HG03575 (cell line): Measurements from ENCODE around the gene GPALPP1.
A peak's percentile ranks its signal among the peaks of the same experiment; 100 is the strongest.
"Not testable (repeated sequence)": the region's sequence is repeated elsewhere in the genome, so short reads cannot be mapped to it uniquely, and the experiment has no call there.

Experiments
- ATAC-seq: cut with Tn5 transposase; IDR thresholded peaks from one replicate; pipeline ENCODE4 v1.9.1; 2021; ENCODE audit not compliant: unreplicated experiment, insufficient number of reproducible peaks, low FRiP score; ENCODE audit errors: extremely low read depth

Gene GPALPP1

DNA sequence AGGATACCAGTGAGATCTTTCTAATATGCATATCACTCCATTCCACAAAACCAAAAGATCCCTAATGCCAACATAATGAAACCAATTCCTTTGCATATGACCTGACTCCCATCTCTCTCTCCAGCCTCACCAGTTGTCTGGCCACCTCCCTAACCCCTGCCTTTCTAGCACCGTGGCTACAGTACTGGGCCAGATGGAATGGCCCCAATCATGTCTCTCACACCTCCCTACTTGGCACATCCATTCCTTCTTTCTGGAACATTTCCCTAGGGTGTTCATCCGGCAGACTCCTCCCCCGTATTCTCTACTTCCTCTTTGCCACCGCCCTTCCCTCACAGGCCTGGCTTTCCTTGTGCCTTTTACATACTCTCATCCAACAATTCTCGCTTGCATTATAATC is 62.0 kb downstream of the GPALPP1 start:
- ATAC-seq: no peak

DNA sequence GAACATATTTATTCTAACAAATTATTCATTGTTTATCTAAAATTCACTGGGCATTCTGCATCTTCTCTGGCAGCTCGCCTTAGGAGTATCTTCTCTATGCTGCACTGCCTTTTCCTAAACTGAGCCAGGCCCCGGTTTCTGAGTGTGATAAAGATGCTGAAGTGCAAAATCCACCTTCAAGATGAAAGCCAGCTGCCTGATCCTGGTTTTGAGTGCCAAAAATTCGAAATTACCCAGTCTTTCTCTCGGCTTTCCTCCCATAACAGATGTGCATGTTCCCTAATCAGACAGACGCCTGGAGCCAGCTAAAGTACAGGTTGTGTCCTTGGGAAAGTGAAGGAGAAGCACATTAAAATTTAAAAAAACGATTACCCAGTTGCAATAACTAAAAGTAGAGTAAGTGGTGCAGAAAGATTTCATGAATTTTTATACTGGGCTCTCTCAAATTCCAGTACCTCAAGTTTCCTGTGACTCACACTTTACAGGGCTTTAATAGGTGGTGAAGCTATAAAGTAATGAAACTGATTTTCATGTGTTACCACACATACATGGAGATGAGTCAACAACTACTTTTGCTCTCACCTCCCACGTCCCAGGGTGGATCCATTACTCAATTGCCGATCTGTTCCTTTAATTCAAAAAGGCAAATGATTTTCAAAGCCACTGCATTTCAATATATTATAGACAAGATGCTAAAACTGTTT is 66.0 kb downstream of the GPALPP1 start:
- peak; percentile 66 for ATAC-seq

DNA sequence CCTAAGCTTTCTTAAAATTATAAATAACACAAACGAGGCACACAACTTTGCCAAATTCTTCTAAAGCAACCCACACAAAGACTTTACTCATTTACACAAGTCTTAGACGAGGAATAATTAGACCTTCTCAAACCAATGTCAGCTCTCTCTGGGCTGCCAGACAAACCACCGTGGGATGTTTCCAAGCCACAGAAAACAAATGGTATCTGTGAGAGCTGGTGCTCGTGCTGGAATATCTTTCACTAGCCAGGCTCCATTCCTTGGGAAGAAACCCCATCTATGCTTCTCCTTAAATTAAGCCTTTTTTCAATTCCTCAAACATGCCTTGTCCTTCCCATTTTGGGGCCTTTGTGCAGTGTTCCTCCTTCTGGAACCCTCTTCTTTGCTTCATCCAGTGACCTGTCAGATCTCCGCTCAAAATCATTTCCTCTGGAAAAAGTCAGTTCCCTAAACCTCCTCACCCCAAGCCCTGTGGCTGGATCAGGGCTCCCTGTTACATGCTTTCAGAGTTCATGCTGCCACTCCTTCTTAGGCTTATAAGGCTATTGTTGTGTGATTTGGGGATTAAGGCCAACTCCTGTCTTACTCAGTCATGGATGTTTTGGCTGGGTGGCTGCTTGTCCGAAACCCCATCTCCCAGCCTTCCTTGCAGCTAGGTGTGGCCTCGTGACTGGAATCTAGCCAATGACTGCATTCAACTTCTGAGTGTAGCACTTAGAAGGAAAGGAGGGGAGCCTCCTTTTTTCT is 66.7 kb downstream of the GPALPP1 start:
- no peak for ATAC-seq

GRCh38 chr13:45060062-45060461 is 70.7 kb downstream of the GPALPP1 start:
- no peak for ATAC-seq

DNA sequence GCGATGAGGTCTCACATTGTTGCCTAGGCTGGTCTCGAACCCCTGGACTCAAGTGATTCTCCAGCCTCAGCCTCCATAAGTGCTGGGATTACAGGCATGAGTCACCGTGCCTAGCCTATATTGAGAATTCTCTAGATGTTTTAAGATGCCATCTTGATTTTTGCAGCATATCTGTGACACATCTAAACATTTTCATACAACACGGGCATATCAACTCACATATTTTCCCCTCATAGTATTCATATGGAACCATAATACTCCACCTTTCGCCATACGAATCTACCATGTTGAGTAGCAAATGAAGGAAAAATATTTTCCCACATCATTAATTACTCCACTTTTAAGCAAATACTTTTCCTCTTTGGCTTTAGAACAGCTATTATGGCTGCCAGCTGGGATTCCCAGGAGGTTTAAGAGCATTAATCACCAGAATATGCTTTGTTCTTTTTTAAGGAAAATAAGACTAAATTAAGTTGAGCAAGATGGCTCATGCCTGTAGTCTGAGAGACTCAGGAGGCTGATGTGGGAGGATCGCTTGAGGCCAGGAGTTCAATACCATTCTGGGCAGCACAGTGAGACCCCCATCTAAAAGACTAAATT is 74.0 kb downstream of the GPALPP1 start:
- no peak for ATAC-seq

DNA sequence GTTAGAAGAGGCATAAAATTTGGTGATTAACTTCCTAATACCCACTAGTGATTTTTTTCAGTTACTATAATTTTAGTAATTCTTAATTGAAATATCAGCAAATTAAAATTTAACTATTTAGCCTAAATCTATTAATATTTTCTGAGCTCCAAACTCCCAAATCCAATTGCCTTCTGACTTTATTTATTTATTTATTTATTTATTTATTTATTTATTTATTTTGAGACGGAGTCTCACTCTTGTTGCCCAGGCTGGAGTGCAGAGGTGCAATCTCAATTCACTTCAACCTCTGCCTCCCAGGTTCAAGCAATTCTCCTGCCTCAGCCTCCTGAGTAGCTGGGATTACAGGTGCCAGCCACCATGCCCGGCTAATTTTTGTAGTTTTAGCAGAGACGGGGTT is 74.6 kb downstream of the GPALPP1 start:
- ATAC-seq: not testable (repeated sequence)

GRCh38 chr13:45064889-45065288 is 75.6 kb downstream of the GPALPP1 start:
- ATAC-seq: no peak

DNA sequence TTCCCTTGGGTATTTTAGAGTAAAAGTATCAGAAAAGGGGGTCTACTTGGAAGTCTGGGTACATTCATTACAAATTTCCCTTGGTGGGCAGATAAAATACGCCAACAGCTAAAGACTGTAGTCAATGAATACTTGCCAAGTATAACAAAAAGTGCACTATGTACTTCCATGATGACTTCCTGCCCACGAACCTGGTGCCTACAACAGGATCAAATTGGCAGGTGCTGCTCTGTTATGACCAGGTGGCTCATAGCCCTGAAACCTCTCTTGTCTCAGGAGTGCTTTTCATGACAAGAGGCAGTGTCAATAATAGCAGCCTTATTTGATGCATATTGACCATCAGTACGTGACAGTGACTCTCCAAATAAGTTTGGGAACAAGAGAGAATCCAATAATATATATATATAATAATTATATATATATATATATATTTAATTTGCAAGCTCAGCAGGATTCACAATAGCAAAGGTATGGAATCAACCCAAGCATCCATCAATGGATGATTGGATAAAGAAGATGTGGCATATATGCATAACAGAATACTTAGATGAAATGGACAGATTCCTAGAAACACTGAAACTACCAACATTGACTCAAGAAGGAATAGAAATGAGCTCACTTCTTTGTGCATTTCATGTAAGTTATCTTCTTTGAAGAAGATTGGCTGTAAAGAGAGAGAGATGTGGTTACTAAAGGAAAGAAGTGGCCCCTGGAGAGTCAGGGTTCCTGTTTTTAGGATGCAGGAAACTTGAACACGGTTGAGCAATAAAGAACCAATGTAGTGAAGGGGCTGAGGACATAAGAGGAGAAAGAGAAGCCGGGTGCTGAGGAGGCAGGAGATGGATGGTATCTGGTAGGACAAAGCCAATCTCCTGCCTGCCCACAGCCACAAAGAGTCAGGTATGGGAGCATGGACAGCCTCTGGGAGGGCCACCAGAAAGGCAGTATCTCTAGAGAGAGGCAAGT is 79.0 kb downstream of the GPALPP1 start:
- no peak for ATAC-seq

- no peak for ATAC-seq
These were observed 84.5 kb downstream of the GPALPP1 start for GRCh38 chr13:45073809-45074208.

DNA sequence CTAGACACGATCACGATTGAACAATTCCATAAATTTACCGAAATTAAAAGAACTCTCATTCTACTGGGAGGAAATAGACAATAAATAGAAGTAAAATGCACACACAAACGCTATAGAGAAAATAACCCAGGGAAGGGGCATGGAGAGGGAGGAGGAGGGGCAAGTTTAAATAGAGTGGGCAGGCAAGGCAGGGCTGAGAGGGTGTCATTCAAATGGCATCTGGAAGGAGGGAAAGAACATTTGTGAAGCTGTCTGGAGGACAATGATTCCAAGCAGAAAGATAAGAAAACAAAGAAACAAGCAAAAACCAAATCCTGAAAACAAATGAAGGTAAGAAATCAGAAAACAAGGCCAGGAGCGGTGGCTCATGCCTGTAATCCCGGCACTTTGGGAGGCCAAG is 85.4 kb downstream of the GPALPP1 start:
- ATAC-seq: no peak

GRCh38 chr13:45078003-45078402 is 88.7 kb downstream of the GPALPP1 start:
- no peak for ATAC-seq
